Transverse colon (tissue), 4 donors: ENCODE data around the gene GRB2. TPM values are rescaled to one million over a fixed set of nuclear protein-coding genes. Genes with fewer than 3 reads are reported as not detected.
"Not testable (repeated sequence)": the region's sequence is repeated elsewhere in the genome, so short reads cannot be mapped to it uniquely, and the experiment has no call there.

Source experiments
- DNase-seq: peaks from one replicate; pipeline ENCODE4 v3.0.0-alpha.2; 2019
- H3K27ac ChIP-seq, 4 donors: fragments of 200-600 bp; sonication (generic); 2 replicates each; pipeline ENCODE4 v1.5.1; 2016 to 2018; ENCODE audit warnings: inconsistent platforms in 4 of 4
- H3K27me3 ChIP-seq: fragments of 200-600 bp; sonication (generic); 2 replicates; pipeline ENCODE4 v1.5.1; 2017; ENCODE audit warnings: inconsistent platforms
- H3K36me3 ChIP-seq, 4 donors: fragments of 200-600 bp; sonication (generic); 2 replicates each; pipeline ENCODE4 v1.5.1; 2017 to 2019; ENCODE audit warnings: inconsistent platforms in 4 of 4
- H3K4me1 ChIP-seq, 4 donors: fragments of 200-600 bp; sonication (generic); 2 replicates each; pipeline ENCODE4 v1.5.1; 2017 to 2020; ENCODE audit warnings: inconsistent platforms in 4 of 4
- H3K4me3 ChIP-seq, 4 donors: fragments of 200-600 bp; sonication (generic); 1 replicate in 1 of 4; 2 replicates in 3 of 4; pipeline versions ENCODE4 v1.5.1 to v1.6.1; 2017 to 2019; ENCODE audit warnings: inconsistent platforms in 4 of 4
- H3K9me3 ChIP-seq, 2 donors: fragments of 200-600 bp; sonication (generic); 2 replicates each; pipeline ENCODE4 v1.5.1; 2017 to 2019; ENCODE audit warnings: inconsistent platforms in 2 of 2
- EP300 ChIP-seq: sonication (generic); formaldehyde crosslinking; IDR thresholded peaks from one replicate; pipeline ENCODE4 v1.6.1; 2017; ENCODE audit warnings: antibody characterized with exemption, low read depth
- POLR2A ChIP-seq: fragments of 450-650 bp; IDR thresholded peaks from one replicate; pipeline ENCODE4 v1.6.1; 2016; ENCODE audit warnings: antibody characterized with exemption, mild to moderate bottlenecking, moderate library complexity
- POLR2AphosphoS5 ChIP-seq, 3 donors: sonication (generic); formaldehyde crosslinking; IDR thresholded peaks; one replicate each; pipeline ENCODE4 v1.6.1; 2016; ENCODE audit warnings: antibody characterized with exemption in 3 of 3
- WGBS, 2 donors: methylation state at CpG; one replicate each; pipeline ENCODE4 v1.1.5; 2018; ENCODE audit warnings: low coverage in 1 of 2; 5-methylcytosine and 5-hydroxymethylcytosine counted together
- in situ Hi-C, 4 donors: fragments of 200-750 bp; cut with MboI; loops; one replicate each; pipeline versions ENCODE4 v1.15.0 to v1.15.1; 2017; ENCODE audit warnings: low sequenced_read_pairs in 3 of 4, low pct_ligation_motif_present in 1 of 4, low pct_unique_long_range_greater_than_20kb in 1 of 4
- intact Hi-C: fragments of 100-400 bp; cut with DNase I; formaldehyde crosslinking; loops from one replicate; pipeline ENCODE4 v1.15.1; 2023; ENCODE audit warnings: low total_unique reads
- total RNA-seq, 4 donors: library from RNA; depleted of rRNA; stranded (reverse); fragments of >200 nt; gene quantifications; one replicate each; pipeline ENCODE4 v1.1.0, GENCODE V29; 2016
- TF ChIP-seq, protein P1 (sequence below), 5 experiments: fragments of 200-600 bp in 3 of 5; fragments of 450-650 bp in 2 of 5; sonication (generic) in 3 of 5; IDR thresholded peaks; 1 replicate in 2 of 5; 2 replicates in 3 of 5; pipeline ENCODE4 v1.5.1; 2016 to 2017; ENCODE audit warnings: antibody characterized with exemption in 5 of 5, inconsistent platforms in 3 of 5, mild to moderate bottlenecking in 2 of 5, moderate library complexity in 1 of 5

GRB2 gene
- total RNA-seq, 4 donors from 2014 or later: 105 to 183 (median 136) TPM

- H3K9me3 ChIP-seq: no peaks in the 10 kb centered on the region
- H3K4me1 ChIP-seq: peaks cover 9 to 79% (median 28%) of the 10 kb centered on the region in 4 donors
- no peaks in the 10 kb centered on the region for H3K36me3 ChIP-seq
- H3K4me3 ChIP-seq: no peak overlapping the region
- H3K27me3 ChIP-seq: no peaks in the 10 kb centered on the region
- WGBS, 2 donors: 85 to 100% methylated on average over 1 to 8 of the region's 8 CpGs
- TF ChIP-seq EP300: no peak
- TF ChIP-seq, protein P1, sequence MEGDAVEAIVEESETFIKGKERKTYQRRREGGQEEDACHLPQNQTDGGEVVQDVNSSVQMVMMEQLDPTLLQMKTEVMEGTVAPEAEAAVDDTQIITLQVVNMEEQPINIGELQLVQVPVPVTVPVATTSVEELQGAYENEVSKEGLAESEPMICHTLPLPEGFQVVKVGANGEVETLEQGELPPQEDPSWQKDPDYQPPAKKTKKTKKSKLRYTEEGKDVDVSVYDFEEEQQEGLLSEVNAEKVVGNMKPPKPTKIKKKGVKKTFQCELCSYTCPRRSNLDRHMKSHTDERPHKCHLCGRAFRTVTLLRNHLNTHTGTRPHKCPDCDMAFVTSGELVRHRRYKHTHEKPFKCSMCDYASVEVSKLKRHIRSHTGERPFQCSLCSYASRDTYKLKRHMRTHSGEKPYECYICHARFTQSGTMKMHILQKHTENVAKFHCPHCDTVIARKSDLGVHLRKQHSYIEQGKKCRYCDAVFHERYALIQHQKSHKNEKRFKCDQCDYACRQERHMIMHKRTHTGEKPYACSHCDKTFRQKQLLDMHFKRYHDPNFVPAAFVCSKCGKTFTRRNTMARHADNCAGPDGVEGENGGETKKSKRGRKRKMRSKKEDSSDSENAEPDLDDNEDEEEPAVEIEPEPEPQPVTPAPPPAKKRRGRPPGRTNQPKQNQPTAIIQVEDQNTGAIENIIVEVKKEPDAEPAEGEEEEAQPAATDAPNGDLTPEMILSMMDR (IDR thresholded peaks at IDR 0.05): no peak
- TF ChIP-seq POLR2A: no peak
- TF ChIP-seq POLR2AphosphoS5 (IDR thresholded peaks at IDR 0.05): no peak
- no peak for DNase-seq
- H3K27ac ChIP-seq: no peak overlapping the region
- in situ Hi-C loops: no loop called here
- intact Hi-C loops: no loop called here
Observed at GRCh38 chr17:75348386-75349012, 57.0 kb downstream of the GRB2 start.

DNA sequence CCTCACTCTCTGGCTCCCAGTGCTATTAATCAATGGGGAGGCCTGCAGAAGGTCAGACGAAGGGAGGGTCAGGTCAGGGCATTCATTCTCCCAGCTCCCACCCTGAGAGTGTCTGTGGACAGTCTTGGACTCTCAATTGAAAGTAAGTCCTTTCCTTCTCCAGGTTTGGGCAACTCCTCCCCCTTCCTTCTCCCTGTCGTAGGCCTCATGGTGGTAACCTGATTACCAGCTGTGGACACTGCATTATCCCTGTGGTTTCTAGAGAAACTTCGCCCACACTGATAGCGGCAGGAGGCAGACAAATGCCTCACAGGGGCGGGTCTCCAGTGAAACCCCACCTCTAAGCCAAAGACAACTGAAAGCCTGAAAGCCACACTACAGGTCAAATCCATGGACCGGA, 58.6 kb downstream of the GRB2 start:
- no peak overlapping the region for H3K4me3 ChIP-seq
- H3K4me1 ChIP-seq: peaks cover 4 to 80% (median 24%) of the 10 kb centered on the region in 4 donors
- H3K27ac ChIP-seq: peak overlapping the region in 2 of 4 donors; percentile 2 to 18
- TF ChIP-seq, protein P1 (IDR thresholded peaks at IDR 0.05): no peak
- no peak for TF ChIP-seq EP300
- no peak for TF ChIP-seq POLR2AphosphoS5 (IDR thresholded peaks at IDR 0.05)
- H3K9me3 ChIP-seq: no peaks in the 10 kb centered on the region
- no peak for DNase-seq
- 61 to 80% methylated on average over 1 to 6 of the region's 6 CpGs for WGBS, 2 donors
- intact Hi-C loops: no loop called here
- H3K36me3 ChIP-seq: no peaks in the 10 kb centered on the region
- H3K27me3 ChIP-seq: no peaks in the 10 kb centered on the region
- in situ Hi-C loops: no loop called here

DNA sequence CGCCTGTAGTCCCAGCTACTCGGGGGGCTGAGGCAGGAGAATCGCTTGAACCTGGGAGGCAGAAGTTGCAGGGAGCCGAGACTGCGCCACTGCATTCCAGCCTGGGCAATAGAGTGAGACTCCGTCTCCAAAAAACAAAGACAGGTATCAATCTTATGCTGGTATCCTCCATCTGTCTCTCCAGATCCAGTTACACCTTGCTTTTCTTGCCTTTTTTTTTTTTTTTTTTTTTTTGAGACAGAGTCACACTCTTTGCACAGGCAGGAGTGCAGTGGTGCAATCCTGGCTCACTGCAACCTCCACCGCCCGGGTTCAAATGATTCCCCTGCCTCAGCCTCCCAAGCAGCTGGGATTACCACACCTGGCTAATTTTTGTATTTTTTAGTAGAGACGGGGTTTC, 59.1 kb downstream of the GRB2 start:
- H3K27me3 ChIP-seq, DNase-seq, H3K9me3 ChIP-seq, H3K4me3 ChIP-seq, in situ Hi-C loops, intact Hi-C loops, H3K36me3 ChIP-seq, H3K27ac ChIP-seq: not testable (repeated sequence)
- 81% methylated on average over 9 of the region's 9 CpGs; no CpG with 5 or more reads in 1 of the 2 donors for WGBS, 2 donors
- H3K4me1 ChIP-seq: peaks cover 4 to 80% (median 23%) of the 10 kb centered on the region in 4 donors

GRCh38 chr17:75345514-75346167, 59.8 kb downstream of the GRB2 start:
- peak overlapping the region in 3 of 4 donors; percentile 29 to 38 (median 29) for H3K27ac ChIP-seq
- TF ChIP-seq POLR2A: no peak
- TF ChIP-seq, protein P1 (IDR thresholded peaks at IDR 0.05): no peak
- TF ChIP-seq EP300: no peak
- TF ChIP-seq POLR2AphosphoS5 (IDR thresholded peaks at IDR 0.05): no peak
- DNase-seq: peak; percentile 37
- in situ Hi-C loops: no loop called here
- H3K4me1 ChIP-seq: peaks cover 4 to 82% (median 23%) of the 10 kb centered on the region in 4 donors
- no peaks in the 10 kb centered on the region for H3K36me3 ChIP-seq
- H3K9me3 ChIP-seq: no peaks in the 10 kb centered on the region
- no peak overlapping the region for H3K4me3 ChIP-seq
- H3K27me3 ChIP-seq: no peaks in the 10 kb centered on the region
- intact Hi-C loops: no loop called here
- 38 to 62% methylated on average over 2 to 8 of the region's 8 CpGs for WGBS, 2 donors
